ENCODE data around the gene SLC9A9.

SLC9A9 gene

GRCh38 chr3:143495527-143495926, 352.7 kb downstream of the SLC9A9 start:
- TF ChIP-seq CTCF (IDR thresholded peaks at IDR 0.05; ENCODE audit: low read depth, low read length), result no peak
- peaks cover 13% of the 10 kb centered on the region for H3K4me1 ChIP-seq
- H3K36me3 ChIP-seq, result no peaks in the 10 kb centered on the region
- DNase-seq, result no peak
- H3K27me3 ChIP-seq, result no peaks in the 10 kb centered on the region
- H3K4me3 ChIP-seq (ENCODE audit: low read depth, low read length), result no peak overlapping the region
- no peaks in the 10 kb centered on the region for H3K9me3 ChIP-seq

- Histone ChIP-seq H3K9me3 (no peaks in the 10 kb centered on the region), H3K4me3 (ENCODE audit: low read depth, low read length) (no peak overlapping the region), H3K4me1 (no peaks in the 10 kb centered on the region), H3K36me3 (no peaks in the 10 kb centered on the region), H3K27me3 (no peaks in the 10 kb centered on the region)
- TF ChIP-seq CTCF (IDR thresholded peaks at IDR 0.05; ENCODE audit: low read depth, low read length), result no peak
- no peak for DNase-seq
Observed at GRCh38 chr3:143486611-143487010, 361.7 kb downstream of the SLC9A9 start.

GRCh38 chr3:143484846-143485512, 363.3 kb downstream of the SLC9A9 start:
- no peaks in the 10 kb centered on the region for H3K9me3 ChIP-seq
- TF ChIP-seq CTCF (IDR thresholded peaks at IDR 0.05; ENCODE audit: low read depth, low read length), result no peak
- no peaks in the 10 kb centered on the region for H3K27me3 ChIP-seq
- no peaks in the 10 kb centered on the region for H3K36me3 ChIP-seq
- H3K4me1 ChIP-seq, result no peaks in the 10 kb centered on the region
- peak overlapping the region; percentile 44 for H3K4me3 ChIP-seq (ENCODE audit: low read depth, low read length)
- no peak for DNase-seq

GRCh38 chr3:143483214-143483613, 365.1 kb downstream of the SLC9A9 start:
- no peak for DNase-seq
- no peaks in the 10 kb centered on the region for H3K36me3 ChIP-seq
- no peaks in the 10 kb centered on the region for H3K9me3 ChIP-seq
- H3K4me3 ChIP-seq (ENCODE audit: low read depth, low read length), result no peak overlapping the region
- no peak for TF ChIP-seq CTCF (IDR thresholded peaks at IDR 0.05; ENCODE audit: low read depth, low read length)
- H3K27me3 ChIP-seq, result no peaks in the 10 kb centered on the region
- H3K4me1 ChIP-seq, result no peaks in the 10 kb centered on the region

- no peak for DNase-seq
- Histone ChIP-seq H3K4me3 (ENCODE audit: low read depth, low read length) (no peak overlapping the region), H3K4me1 (no peaks in the 10 kb centered on the region), H3K9me3 (no peaks in the 10 kb centered on the region), H3K36me3 (no peaks in the 10 kb centered on the region), H3K27me3 (no peaks in the 10 kb centered on the region)
- TF ChIP-seq CTCF (IDR thresholded peaks at IDR 0.05; ENCODE audit: low read depth, low read length), result no peak
Observed at GRCh38 chr3:143482106-143483088, 365.9 kb downstream of the SLC9A9 start.

GRCh38 chr3:143480344-143480743, 367.9 kb downstream of the SLC9A9 start:
- Histone ChIP-seq H3K36me3 (no peaks in the 10 kb centered on the region), H3K4me1 (no peaks in the 10 kb centered on the region), H3K27me3 (no peaks in the 10 kb centered on the region), H3K9me3 (no peaks in the 10 kb centered on the region), H3K4me3 (ENCODE audit: low read depth, low read length) (no peak overlapping the region)
- DNase-seq, result no peak
- no peak for TF ChIP-seq CTCF (IDR thresholded peaks at IDR 0.05; ENCODE audit: low read depth, low read length)

Data from BE2C (cell line).